ENCODE results near the gene CFAP97.
"Not testable (repeated sequence)": the region's sequence is repeated elsewhere in the genome, so short reads cannot be mapped to it uniquely, and the experiment has no call there.

CFAP97 gene

GRCh38 chr4:185128272-185129119 is 75.3 kb downstream of the CFAP97 start:
- Mint-ChIP-seq H3K36me3 (no peaks in the 10 kb centered on the region), H3K27ac (no peak overlapping the region), H3K27me3 (peaks cover 7% of the 10 kb centered on the region), H3K9me3 (no peaks in the 10 kb centered on the region), H3K4me3 (peak overlapping the region; percentile 76), H3K4me1 (peaks cover 6% of the 10 kb centered on the region)
- ATAC-seq (ENCODE audit: low read depth) = peak; percentile 80
- DNase-seq (ENCODE audit: low spot score in 2 of 2) = peak; percentile 37 to 46

- peak in 1 of 2 donors; percentile 30 for DNase-seq (ENCODE audit: low spot score in 2 of 2)
- peaks cover 15% of the 10 kb centered on the region for H3K4me1 Mint-ChIP-seq
- ATAC-seq (ENCODE audit: low read depth) = peak; percentile 17
- H3K4me3 Mint-ChIP-seq = peak overlapping the region; percentile 76
- H3K27ac Mint-ChIP-seq = no peak overlapping the region
- H3K9me3 Mint-ChIP-seq = no peaks in the 10 kb centered on the region
- H3K27me3 Mint-ChIP-seq = peaks cover 7% of the 10 kb centered on the region
- H3K36me3 Mint-ChIP-seq = no peaks in the 10 kb centered on the region
Observed at GRCh38 chr4:185127021-185127925, 76.5 kb downstream of the CFAP97 start.

GRCh38 chr4:185124006-185124405 is 79.8 kb downstream of the CFAP97 start:
- H3K9me3 Mint-ChIP-seq = no peaks in the 10 kb centered on the region
- peaks cover 8% of the 10 kb centered on the region for H3K27me3 Mint-ChIP-seq
- DNase-seq (ENCODE audit: low spot score in 2 of 2) (no peak), ATAC-seq (ENCODE audit: low read depth) (no peak)
- H3K4me3 Mint-ChIP-seq = no peak overlapping the region
- no peak overlapping the region for H3K27ac Mint-ChIP-seq
- no peaks in the 10 kb centered on the region for H3K36me3 Mint-ChIP-seq
- peaks cover 14% of the 10 kb centered on the region for H3K4me1 Mint-ChIP-seq

GRCh38 chr4:185122681-185123345 is 81.0 kb downstream of the CFAP97 start:
- H3K4me3 Mint-ChIP-seq = no peak overlapping the region
- no peaks in the 10 kb centered on the region for H3K9me3 Mint-ChIP-seq
- peaks cover 10% of the 10 kb centered on the region for H3K4me1 Mint-ChIP-seq
- no peak overlapping the region for H3K27ac Mint-ChIP-seq
- H3K27me3 Mint-ChIP-seq = peaks cover 7% of the 10 kb centered on the region
- H3K36me3 Mint-ChIP-seq = no peaks in the 10 kb centered on the region
- ATAC-seq (ENCODE audit: low read depth) (peak; percentile 10), DNase-seq (ENCODE audit: low spot score in 2 of 2) (no peak)

- H3K4me3 Mint-ChIP-seq = no peak overlapping the region
- H3K4me1 Mint-ChIP-seq = peaks cover 10% of the 10 kb centered on the region
- no peaks in the 10 kb centered on the region for H3K36me3 Mint-ChIP-seq
- peaks cover 7% of the 10 kb centered on the region for H3K27me3 Mint-ChIP-seq
- ATAC-seq (ENCODE audit: low read depth) (no peak), DNase-seq (ENCODE audit: low spot score in 2 of 2) (no peak)
- no peaks in the 10 kb centered on the region for H3K9me3 Mint-ChIP-seq
- H3K27ac Mint-ChIP-seq = no peak overlapping the region
Observed at GRCh38 chr4:185120631-185120946, 83.2 kb downstream of the CFAP97 start.

- Mint-ChIP-seq H3K4me1 (peaks cover 10% of the 10 kb centered on the region), H3K27ac (no peak overlapping the region), H3K27me3 (peaks cover 8% of the 10 kb centered on the region), H3K9me3 (no peaks in the 10 kb centered on the region), H3K4me3 (no peak overlapping the region), H3K36me3 (no peaks in the 10 kb centered on the region)
- DNase-seq (ENCODE audit: low spot score in 2 of 2) (no peak), ATAC-seq (ENCODE audit: low read depth) (no peak)
Observed at GRCh38 chr4:185119927-185120630, 83.7 kb downstream of the CFAP97 start.

- not testable (repeated sequence) for H3K27ac Mint-ChIP-seq; DNase-seq (ENCODE audit: low spot score in 2 of 2); H3K4me3 Mint-ChIP-seq; ATAC-seq (ENCODE audit: low read depth); H3K36me3 Mint-ChIP-seq; H3K9me3 Mint-ChIP-seq; H3K4me1 Mint-ChIP-seq; H3K27me3 Mint-ChIP-seq
Observed at GRCh38 chr4:185119467-185119866, 84.3 kb downstream of the CFAP97 start.

GRCh38 chr4:185118876-185119275 is 84.9 kb downstream of the CFAP97 start:
- Mint-ChIP-seq H3K9me3 (no peaks in the 10 kb centered on the region), H3K27ac (no peak overlapping the region), H3K36me3 (no peaks in the 10 kb centered on the region), H3K27me3 (peaks cover 8% of the 10 kb centered on the region), H3K4me1 (peaks cover 10% of the 10 kb centered on the region), H3K4me3 (no peak overlapping the region)
- ATAC-seq (ENCODE audit: low read depth) (no peak), DNase-seq (ENCODE audit: low spot score in 2 of 2) (no peak)

- DNase-seq (ENCODE audit: low spot score in 2 of 2) (no peak), ATAC-seq (ENCODE audit: low read depth) (no peak)
- no peaks in the 10 kb centered on the region for H3K4me1 Mint-ChIP-seq
- H3K36me3 Mint-ChIP-seq = no peaks in the 10 kb centered on the region
- no peak overlapping the region for H3K27ac Mint-ChIP-seq
- peaks cover 8% of the 10 kb centered on the region for H3K27me3 Mint-ChIP-seq
- H3K9me3 Mint-ChIP-seq = no peaks in the 10 kb centered on the region
- H3K4me3 Mint-ChIP-seq = no peak overlapping the region
Observed at GRCh38 chr4:185117300-185117934, 86.4 kb downstream of the CFAP97 start.

- ATAC-seq (ENCODE audit: low read depth) = no peak
- DNase-seq (ENCODE audit: low spot score in 2 of 2) = no peak
- Mint-ChIP-seq H3K9me3 (no peaks in the 10 kb centered on the region), H3K4me1 (no peaks in the 10 kb centered on the region), H3K27ac (no peak overlapping the region), H3K36me3 (no peaks in the 10 kb centered on the region), H3K4me3 (no peak overlapping the region), H3K27me3 (peaks cover 7% of the 10 kb centered on the region)
Observed at GRCh38 chr4:185115827-185116232, 88.0 kb downstream of the CFAP97 start.

- no peaks in the 10 kb centered on the region for H3K9me3 Mint-ChIP-seq
- no peak for ATAC-seq (ENCODE audit: low read depth)
- H3K27ac Mint-ChIP-seq = no peak overlapping the region
Observed at GRCh38 chr4:185113340-185113739, 90.5 kb downstream of the CFAP97 start.

GRCh38 chr4:185112104-185112503 is 91.7 kb downstream of the CFAP97 start:
- H3K4me1 Mint-ChIP-seq = no peaks in the 10 kb centered on the region
- no peak overlapping the region for H3K27ac Mint-ChIP-seq
- H3K27me3 Mint-ChIP-seq = peaks cover 9% of the 10 kb centered on the region
- no peaks in the 10 kb centered on the region for H3K9me3 Mint-ChIP-seq
- no peak overlapping the region for H3K4me3 Mint-ChIP-seq
- H3K36me3 Mint-ChIP-seq = no peaks in the 10 kb centered on the region
- DNase-seq (ENCODE audit: low spot score in 2 of 2) (no peak), ATAC-seq (ENCODE audit: low read depth) (no peak)

More at GRCh38 chr4:185113340-185113739, 90.5 kb downstream of the CFAP97 start:
- H3K27me3 Mint-ChIP-seq = peaks cover 9% of the 10 kb centered on the region
- no peaks in the 10 kb centered on the region for H3K4me1 Mint-ChIP-seq
- DNase-seq (ENCODE audit: low spot score in 2 of 2) = no peak
- H3K36me3 Mint-ChIP-seq = no peaks in the 10 kb centered on the region
- no peak overlapping the region for H3K4me3 Mint-ChIP-seq

GRCh38 chr4:185110375-185110823 is 93.4 kb downstream of the CFAP97 start:
- Mint-ChIP-seq H3K9me3 (no peaks in the 10 kb centered on the region), H3K36me3 (no peaks in the 10 kb centered on the region), H3K4me3 (no peak overlapping the region), H3K27ac (no peak overlapping the region), H3K4me1 (no peaks in the 10 kb centered on the region), H3K27me3 (peaks cover 10% of the 10 kb centered on the region)
- DNase-seq (ENCODE audit: low spot score in 2 of 2) = no peak
- no peak for ATAC-seq (ENCODE audit: low read depth)

All from memory B cell (primary cell).